Ovary (tissue), 3 donors: ENCODE results near the gene BTBD9.

Experiments used
- CTCF ChIP-seq, 3 donors: fragments of 450-650 bp in 2 of 3; fragments of 200-600 bp in 1 of 3; IDR thresholded peaks; one replicate each; pipeline versions ENCODE4 v1.5.1 to v1.8.0; 2016 to 2022; ENCODE audit warnings: antibody characterized with exemption in 3 of 3, mild to moderate bottlenecking in 1 of 3
- EP300 ChIP-seq: sonication (generic); formaldehyde crosslinking; IDR thresholded peaks from one replicate; pipeline ENCODE4 v1.6.1; 2017; ENCODE audit warnings: antibody characterized with exemption
- POLR2A ChIP-seq: fragments of 450-650 bp; IDR thresholded peaks from one replicate; pipeline ENCODE4 v1.6.1; 2017; ENCODE audit warnings: antibody characterized with exemption, mild to moderate bottlenecking, moderate library complexity
- donor health status: DM: no; HTN: no; CAD: no.

GRCh38 chr6:38396209-38396608 is 243.5 kb downstream of the BTBD9 start:
- TF ChIP-seq CTCF (IDR thresholded peaks at IDR 0.05) (no peak), POLR2A (no peak), EP300 (no peak)
